Ascending aorta (tissue), 2 donors: Measurements from ENCODE around the gene TLE1. TPM values are rescaled to one million over a fixed set of nuclear protein-coding genes. Genes with fewer than 3 reads are reported as not detected.

ENCODE experiments used
- DNase-seq, 2 donors: peaks; one replicate each; pipeline ENCODE4 v3.0.0-alpha.2; 2019; ENCODE audit warnings: low spot score in 2 of 2
- H3K27ac ChIP-seq, 2 donors: fragments of 200-600 bp; sonication (generic); one replicate each; pipeline ENCODE4 v1.5.1; 2016 to 2017; ENCODE audit warnings: mild to moderate bottlenecking in 1 of 2
- H3K27me3 ChIP-seq: fragments of 200-600 bp; sonication (generic); one replicate; pipeline ENCODE4 v1.5.1; 2017
- H3K36me3 ChIP-seq, 2 donors: fragments of 200-600 bp; sonication (generic); one replicate each; pipeline ENCODE4 v1.5.1; 2016
- H3K4me1 ChIP-seq, 2 donors: fragments of 200-600 bp; sonication (generic); one replicate each; pipeline ENCODE4 v1.5.1; 2016 to 2017; ENCODE audit warnings: mild to moderate bottlenecking in 1 of 2
- H3K4me3 ChIP-seq, 2 donors: fragments of 200-600 bp; sonication (generic); one replicate each; pipeline ENCODE4 v1.5.1; 2016 to 2017; ENCODE audit warnings: mild to moderate bottlenecking in 1 of 2
- H3K9me3 ChIP-seq, 2 donors: fragments of 200-600 bp; sonication (generic); one replicate each; pipeline ENCODE4 v1.5.1; 2016
- intact Hi-C: fragments of 100-400 bp; cut with DNase I; formaldehyde crosslinking; loops from one replicate; pipeline ENCODE4 v1.15.1; 2023
- total RNA-seq: library from RNA; depleted of rRNA; stranded (reverse); fragments of >200 nt; gene quantifications from one replicate; pipeline ENCODE4 v1.1.0, GENCODE V29; 2016
- TF ChIP-seq, protein P1 (sequence below), 3 experiments: fragments of 200-600 bp in 2 of 3; fragments of 450-650 bp in 1 of 3; sonication (generic) in 2 of 3; IDR thresholded peaks; one replicate each; pipeline ENCODE4 v1.5.1; 2016 to 2019; ENCODE audit warnings: antibody characterized with exemption in 3 of 3, mild to moderate bottlenecking in 1 of 3, moderate library complexity in 1 of 3

TLE1 gene
- total RNA-seq, 1 donor from 2014 or later: 58.5 TPM

GRCh38 chr9:81570083-81570482 is 119.3 kb downstream of the TLE1 start:
- Histone ChIP-seq H3K4me3 (no peak overlapping the region), H3K27me3 (no peaks in the 10 kb centered on the region), H3K36me3 (no peaks in the 10 kb centered on the region), H3K4me1 (no peaks in the 10 kb centered on the region), H3K9me3 (no peaks in the 10 kb centered on the region), H3K27ac (no peak overlapping the region)
- TF ChIP-seq, protein P1, sequence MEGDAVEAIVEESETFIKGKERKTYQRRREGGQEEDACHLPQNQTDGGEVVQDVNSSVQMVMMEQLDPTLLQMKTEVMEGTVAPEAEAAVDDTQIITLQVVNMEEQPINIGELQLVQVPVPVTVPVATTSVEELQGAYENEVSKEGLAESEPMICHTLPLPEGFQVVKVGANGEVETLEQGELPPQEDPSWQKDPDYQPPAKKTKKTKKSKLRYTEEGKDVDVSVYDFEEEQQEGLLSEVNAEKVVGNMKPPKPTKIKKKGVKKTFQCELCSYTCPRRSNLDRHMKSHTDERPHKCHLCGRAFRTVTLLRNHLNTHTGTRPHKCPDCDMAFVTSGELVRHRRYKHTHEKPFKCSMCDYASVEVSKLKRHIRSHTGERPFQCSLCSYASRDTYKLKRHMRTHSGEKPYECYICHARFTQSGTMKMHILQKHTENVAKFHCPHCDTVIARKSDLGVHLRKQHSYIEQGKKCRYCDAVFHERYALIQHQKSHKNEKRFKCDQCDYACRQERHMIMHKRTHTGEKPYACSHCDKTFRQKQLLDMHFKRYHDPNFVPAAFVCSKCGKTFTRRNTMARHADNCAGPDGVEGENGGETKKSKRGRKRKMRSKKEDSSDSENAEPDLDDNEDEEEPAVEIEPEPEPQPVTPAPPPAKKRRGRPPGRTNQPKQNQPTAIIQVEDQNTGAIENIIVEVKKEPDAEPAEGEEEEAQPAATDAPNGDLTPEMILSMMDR (IDR thresholded peaks at IDR 0.05): no peak
- no peak for DNase-seq
- intact Hi-C loops: no loop called here

DNA sequence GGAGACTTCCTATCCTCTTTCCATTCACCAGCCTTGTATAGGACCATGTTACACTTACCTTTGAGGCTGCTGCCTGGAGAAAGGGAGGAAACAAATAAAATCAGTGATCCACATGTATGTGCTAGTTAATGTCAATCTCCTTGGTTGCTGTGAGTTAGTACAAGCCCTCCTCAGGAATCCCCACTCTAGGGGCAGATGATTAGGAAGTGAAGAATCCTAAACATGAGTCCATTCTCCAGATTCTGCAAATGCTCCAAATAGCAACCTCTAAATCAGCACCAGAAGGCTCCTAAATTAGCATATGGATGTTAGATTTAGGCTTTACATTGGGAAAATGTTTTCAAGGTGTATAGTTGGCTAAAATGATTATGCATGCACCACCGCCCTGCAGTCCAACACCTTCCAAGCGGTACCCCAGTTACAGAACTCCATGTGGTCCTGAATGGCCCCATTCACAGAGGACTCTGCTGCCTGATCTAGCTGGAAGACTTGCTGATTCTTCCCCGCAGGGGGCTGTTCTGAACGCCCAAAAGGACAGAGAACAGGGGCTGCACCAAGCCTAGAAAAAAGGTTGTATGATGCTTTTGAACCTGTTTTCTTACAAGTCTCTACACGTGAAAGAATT is 123.2 kb downstream of the TLE1 start:
- Histone ChIP-seq H3K36me3 (no peaks in the 10 kb centered on the region), H3K27me3 (no peaks in the 10 kb centered on the region), H3K4me1 (no peaks in the 10 kb centered on the region), H3K4me3 (no peak overlapping the region), H3K9me3 (no peaks in the 10 kb centered on the region), H3K27ac (no peak overlapping the region)
- intact Hi-C loops: no loop called here
- TF ChIP-seq, protein P1 (IDR thresholded peaks at IDR 0.05): no peak
- DNase-seq: no peak

DNA sequence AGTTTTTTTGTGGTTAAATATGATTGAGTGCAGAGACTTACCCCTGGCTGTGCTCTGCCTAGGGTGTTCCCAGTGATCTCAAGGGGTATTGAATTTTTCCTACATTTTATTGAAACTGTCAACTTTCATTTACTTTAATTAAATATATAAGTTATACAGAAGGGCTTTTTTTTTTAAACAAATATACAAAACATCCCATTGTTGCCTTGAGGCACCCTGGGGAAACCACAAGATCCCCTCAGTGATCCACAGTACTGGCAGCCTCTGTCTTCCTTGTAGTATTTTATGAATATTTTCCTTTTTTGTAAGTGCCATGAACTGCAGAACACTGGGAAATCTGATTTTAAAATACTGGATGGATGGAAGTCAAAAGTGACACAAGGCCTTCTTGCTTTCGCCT is 123.7 kb downstream of the TLE1 start:
- TF ChIP-seq, protein P1 (IDR thresholded peaks at IDR 0.05): no peak
- DNase-seq: no peak
- Histone ChIP-seq H3K27me3 (no peaks in the 10 kb centered on the region), H3K27ac (no peak overlapping the region), H3K4me1 (no peaks in the 10 kb centered on the region), H3K36me3 (no peaks in the 10 kb centered on the region), H3K9me3 (no peaks in the 10 kb centered on the region), H3K4me3 (no peak overlapping the region)
- intact Hi-C loops: no loop called here

GRCh38 chr9:81565144-81565543 is 124.2 kb downstream of the TLE1 start:
- TF ChIP-seq, protein P1 (IDR thresholded peaks at IDR 0.05): no peak
- H3K27me3 ChIP-seq: no peaks in the 10 kb centered on the region
- no peak for DNase-seq

GRCh38 chr9:81564632-81565031 is 124.7 kb downstream of the TLE1 start:
- Histone ChIP-seq H3K4me1 (peaks cover 0 to 4% of the 10 kb centered on the region in 2 donors), H3K27ac (peak overlapping the region in 1 of 2 donors; percentile 35), H3K9me3 (no peaks in the 10 kb centered on the region), H3K36me3 (no peaks in the 10 kb centered on the region), H3K27me3 (no peaks in the 10 kb centered on the region), H3K4me3 (no peak overlapping the region)
- DNase-seq: no peak
- intact Hi-C loops: no loop called here
- TF ChIP-seq, protein P1 (IDR thresholded peaks at IDR 0.05): no peak

More at GRCh38 chr9:81565144-81565543, 124.2 kb downstream of the TLE1 start:
- intact Hi-C loops: no loop called here
- no peaks in the 10 kb centered on the region for H3K9me3 ChIP-seq
- H3K27ac ChIP-seq: no peak overlapping the region
- peaks cover 0 to 4% of the 10 kb centered on the region in 2 donors for H3K4me1 ChIP-seq
- no peak overlapping the region for H3K4me3 ChIP-seq
- no peaks in the 10 kb centered on the region for H3K36me3 ChIP-seq

DNA sequence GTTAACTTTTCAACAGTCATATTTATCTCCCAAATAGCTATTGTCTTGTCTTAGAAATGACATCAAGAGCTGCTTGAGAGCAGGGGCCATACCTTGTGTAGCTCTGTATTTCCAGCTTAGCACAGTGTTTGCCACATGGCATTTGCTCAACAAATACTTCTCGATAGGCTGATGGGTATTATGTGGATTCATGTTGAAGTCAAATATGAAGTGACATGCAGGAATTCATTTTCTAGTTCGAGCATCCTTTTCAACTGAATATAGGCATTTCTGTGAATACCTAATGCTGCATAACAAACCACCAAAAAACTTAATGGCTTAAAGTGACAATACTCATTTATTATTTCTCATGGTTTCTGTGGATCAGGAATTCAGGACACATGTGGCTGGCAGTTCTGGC is 125.6 kb downstream of the TLE1 start:
- intact Hi-C loops: no loop called here
- H3K27me3 ChIP-seq: no peaks in the 10 kb centered on the region

More for the DNA sequence above, 125.6 kb downstream of the TLE1 start:
- Histone ChIP-seq H3K27ac (no peak overlapping the region), H3K36me3 (no peaks in the 10 kb centered on the region), H3K4me1 (peaks cover 0 to 5% of the 10 kb centered on the region in 2 donors), H3K4me3 (no peak overlapping the region), H3K9me3 (no peaks in the 10 kb centered on the region)
- no peak for DNase-seq
- TF ChIP-seq, protein P1 (IDR thresholded peaks at IDR 0.05): no peak
